ENCODE measurements around the gene CPXM2.

CPXM2 gene

GRCh38 chr10:123903621-123904020, 12.0 kb upstream of the CPXM2 start:
- DNase-seq, result no peak

DNA sequence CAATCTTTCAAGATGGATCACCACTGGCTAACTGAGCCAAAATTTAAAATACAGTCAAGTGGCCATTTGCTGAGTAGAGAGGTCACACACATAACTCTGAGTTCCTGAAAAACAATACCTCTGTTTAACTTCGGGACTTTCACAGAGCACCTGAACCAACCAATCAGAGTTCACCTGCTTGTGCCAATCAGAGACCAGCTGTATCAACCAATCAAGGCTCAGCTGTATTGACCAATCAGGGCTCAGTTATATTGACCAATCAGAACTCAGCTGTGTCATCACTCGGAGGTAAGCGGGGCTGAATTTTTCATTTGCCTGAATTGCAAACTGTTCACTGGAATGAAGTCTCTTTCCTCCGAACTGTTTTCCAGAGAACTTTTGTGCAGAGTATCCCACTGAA, 10.0 kb upstream of the CPXM2 start:
- no peak for DNase-seq

DNA sequence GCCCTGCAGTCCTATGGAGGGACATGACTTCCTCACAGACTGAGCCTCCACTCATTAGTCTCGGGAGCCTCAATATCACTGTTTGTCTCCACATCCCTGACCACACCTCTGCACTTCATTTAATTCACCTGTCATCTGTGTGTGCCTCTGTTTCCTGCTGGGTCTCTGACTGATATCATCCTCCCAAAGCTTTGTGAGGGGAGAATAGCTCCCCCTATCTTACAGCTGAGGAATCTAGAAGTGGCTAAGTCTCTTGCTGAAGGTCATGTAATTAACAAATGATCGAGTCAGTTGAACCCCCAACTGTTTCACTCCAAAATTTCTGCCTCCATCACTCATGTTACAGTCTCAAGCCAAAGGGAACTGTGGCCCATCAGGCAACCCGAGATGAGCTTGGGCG, 5.5 kb upstream of the CPXM2 start:
- DNase-seq, result no peak

DNA sequence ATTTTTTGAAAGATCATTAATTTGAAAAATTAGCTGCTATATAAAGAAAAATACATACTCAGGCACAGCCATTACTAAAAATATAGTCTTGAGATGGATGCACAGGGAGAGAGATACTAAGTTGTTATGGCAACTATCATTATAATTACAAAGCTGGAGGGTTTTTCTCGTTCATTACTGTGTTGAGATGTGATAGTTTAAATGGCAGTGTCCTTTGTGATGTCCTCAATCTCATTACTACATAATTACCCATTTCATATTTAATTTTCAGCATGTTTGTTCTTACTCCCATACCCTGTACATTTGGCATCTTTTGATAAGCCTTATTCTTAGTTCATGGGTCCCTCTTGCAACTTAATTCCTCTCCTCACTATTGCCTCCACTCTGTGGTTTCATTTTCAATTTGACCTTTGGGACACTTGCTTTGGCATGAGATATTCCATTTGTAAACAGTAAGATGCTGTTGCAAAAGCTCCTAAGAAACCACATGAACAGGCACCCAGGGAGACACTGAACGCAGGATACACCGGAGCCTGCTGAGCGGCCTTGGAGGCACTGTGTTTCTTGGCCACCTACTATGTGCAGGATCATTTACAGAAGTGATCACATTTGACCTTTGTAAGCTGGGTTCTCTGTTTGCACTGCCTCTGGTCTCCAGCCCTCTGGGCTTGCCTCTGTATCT, 4.8 kb upstream of the CPXM2 start:
- DNase-seq, result no peak

DNA sequence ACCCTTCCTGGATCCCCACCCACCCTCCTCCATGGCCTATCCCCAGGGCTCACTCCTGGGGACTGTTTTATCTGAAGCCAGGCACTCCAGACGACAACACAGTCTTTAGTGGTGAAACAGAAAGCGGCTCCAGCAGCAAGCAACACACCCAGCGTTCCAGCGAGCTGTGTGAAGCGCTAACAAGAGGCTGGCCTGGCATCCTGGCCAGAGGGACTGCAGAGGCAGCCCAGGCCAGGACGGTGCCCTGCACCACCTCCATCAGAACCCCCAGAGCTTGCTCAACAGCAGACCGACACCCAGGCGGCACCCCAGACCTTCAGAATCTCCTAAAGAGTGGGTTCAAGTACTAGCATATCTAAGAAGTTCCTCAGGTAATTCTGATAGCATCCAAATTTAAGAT, 2.0 kb upstream of the CPXM2 start:
- DNase-seq, result no peak

DNA sequence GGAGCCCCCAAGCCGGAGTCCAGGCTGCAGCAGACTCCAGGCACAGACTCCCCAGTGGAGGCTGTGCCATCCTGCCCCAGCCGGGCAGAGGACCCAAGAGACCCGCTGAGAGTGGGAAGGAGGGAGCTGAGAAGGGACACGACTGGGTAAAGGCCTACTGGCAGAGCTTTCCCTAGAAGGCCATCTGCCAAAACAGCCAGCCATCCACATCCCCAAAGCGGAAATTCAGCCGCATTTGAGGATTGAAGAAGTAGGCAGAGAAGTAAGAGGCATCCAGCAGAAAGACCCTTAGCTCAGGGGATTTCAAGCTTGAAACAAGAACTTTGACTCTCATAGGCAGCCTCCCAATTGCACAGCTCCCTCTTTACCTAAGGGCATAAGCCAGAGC, 857 bp downstream of the CPXM2 start:
- DNase-seq, result no peak

GRCh38 chr10:123890226-123890625, 1.4 kb downstream of the CPXM2 start:
- DNase-seq, result no peak

DNA sequence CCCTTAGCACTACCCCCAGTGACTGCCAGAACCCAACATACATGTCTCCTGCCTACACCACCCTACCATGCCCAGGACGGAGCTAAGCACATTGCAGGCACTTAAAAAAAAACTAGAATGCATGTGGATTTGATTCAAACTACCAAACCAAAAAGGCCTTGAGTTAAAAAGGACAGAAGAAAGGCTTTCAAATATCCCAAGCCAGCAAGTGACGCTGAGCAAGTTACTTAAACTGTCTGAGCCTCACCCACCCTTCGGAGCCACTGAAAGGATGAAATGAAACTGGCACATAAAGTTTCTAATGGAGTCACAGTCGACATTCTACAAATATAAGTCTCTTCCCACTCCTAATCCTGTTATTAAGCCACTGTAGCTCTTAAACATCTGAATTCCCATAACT, 1.8 kb downstream of the CPXM2 start:
- no peak for DNase-seq

DNA sequence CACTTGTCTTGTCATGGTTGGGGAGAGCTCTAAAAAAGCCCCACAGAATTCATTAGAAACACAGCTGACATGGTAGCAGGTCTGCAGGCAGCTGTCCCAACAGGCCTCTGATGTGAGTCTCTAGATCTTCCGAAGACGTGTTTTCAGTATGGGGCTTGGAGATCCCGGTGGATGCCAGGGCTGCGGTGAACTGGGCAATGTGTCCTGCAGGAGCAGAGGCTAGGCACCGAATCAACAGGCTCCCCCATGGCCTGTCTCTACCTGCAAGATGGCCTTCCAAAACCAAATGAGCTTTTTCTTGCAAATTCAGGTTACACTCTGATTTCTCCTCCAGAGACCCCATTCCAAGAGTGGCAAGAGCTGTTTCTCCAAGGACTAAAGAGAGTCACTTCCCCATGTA, 2.9 kb downstream of the CPXM2 start:
- no peak for DNase-seq

GRCh38 chr10:123888256-123888655, 3.4 kb downstream of the CPXM2 start:
- no peak for DNase-seq

- DNase-seq, result no peak
Measured at GRCh38 chr10:123886292-123886691, 5.3 kb downstream of the CPXM2 start.

- no peak for DNase-seq
Measured at GRCh38 chr10:123885406-123886170, 6.0 kb downstream of the CPXM2 start.

GRCh38 chr10:123884907-123885381, 6.7 kb downstream of the CPXM2 start:
- DNase-seq, result no peak

GRCh38 chr10:123884351-123884906, 7.2 kb downstream of the CPXM2 start:
- no peak for DNase-seq

- no peak for DNase-seq
Measured at GRCh38 chr10:123883673-123884320, 7.8 kb downstream of the CPXM2 start.

DNA sequence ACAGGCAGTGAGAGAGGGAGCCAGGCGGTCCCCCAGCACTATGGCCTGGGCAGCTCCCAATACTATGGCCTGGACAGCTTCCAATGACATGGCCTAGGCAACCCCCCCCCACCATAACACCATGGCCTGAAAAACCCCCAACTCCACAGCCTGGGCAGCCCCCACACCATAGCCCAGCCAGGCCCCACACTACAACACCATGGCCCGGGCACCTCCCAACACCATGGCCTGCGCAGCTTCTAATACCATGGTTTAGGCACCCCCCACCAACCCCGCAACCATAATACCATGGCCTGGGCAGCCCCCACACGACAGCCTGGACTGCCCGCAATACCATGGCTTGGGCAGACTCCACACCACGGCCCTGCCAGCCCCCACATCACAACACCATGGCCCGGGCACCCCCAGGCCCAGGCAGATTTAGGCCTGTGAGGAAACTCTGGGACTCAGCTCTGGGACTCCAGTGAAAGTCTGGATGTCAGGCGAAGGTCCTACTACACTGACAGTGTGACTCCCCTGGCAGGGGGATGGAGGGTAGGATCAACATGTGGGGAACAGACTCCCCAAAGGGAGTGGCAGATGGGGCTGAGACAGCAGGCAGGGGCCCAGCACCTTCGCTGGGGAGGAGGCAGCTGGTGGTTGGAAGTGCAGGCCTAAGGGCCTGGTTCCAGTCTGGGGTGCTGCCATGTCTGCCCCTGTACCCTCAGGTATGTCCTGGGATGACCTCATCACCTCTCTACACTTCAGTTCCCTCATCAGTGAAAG, 8.7 kb downstream of the CPXM2 start:
- no peak for DNase-seq

DNA sequence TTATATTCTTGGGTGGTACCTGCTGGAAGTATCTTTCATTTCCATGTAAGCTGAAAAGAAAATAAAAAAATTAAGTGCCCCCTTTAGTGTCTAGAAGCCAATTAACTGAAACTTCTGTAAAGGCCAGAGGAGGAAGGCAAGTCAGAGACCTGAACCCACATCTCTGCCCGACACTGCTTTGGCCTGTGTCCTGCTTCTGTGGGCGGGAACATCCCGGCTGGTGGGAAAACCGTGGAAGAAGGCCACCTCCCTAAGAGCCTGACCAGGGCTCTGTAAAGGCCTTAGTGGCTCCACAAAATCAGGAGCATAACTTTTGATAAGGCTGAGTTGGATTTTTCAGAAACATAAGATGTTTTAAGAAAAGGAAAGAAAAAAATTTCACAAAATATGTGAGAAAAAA, 9.4 kb downstream of the CPXM2 start:
- no peak for DNase-seq

DNA sequence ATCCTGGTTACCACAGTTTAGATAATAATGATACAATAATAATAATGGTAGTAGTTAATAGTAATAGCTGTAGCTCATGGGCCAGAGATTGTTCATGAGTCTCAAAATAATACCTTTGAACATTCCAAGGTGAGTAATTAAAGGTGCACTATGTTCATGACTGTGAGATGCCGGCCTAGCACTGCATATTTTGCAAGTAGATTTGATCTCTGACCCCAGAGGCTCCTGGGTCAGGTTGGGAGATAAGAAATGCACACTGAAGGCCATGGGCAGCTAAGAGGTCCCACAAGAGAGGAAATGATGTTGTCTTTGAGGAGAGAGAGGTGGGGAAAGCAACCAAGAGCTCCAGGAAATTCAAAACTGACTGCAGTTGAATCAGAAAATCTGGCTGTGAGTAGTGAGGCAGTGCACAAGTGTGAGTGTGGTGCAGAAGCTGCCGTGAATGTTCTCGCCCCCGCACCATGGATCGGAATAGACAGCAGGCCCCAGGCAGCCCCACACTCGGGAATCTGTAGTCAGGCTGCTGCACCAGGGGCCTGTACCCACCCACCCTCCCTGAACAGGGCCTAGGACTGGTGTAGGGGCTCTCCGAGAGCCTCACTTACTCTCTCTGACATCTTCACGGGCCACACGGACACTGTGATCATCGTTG, 11.9 kb downstream of the CPXM2 start:
- DNase-seq, result no peak

DNA sequence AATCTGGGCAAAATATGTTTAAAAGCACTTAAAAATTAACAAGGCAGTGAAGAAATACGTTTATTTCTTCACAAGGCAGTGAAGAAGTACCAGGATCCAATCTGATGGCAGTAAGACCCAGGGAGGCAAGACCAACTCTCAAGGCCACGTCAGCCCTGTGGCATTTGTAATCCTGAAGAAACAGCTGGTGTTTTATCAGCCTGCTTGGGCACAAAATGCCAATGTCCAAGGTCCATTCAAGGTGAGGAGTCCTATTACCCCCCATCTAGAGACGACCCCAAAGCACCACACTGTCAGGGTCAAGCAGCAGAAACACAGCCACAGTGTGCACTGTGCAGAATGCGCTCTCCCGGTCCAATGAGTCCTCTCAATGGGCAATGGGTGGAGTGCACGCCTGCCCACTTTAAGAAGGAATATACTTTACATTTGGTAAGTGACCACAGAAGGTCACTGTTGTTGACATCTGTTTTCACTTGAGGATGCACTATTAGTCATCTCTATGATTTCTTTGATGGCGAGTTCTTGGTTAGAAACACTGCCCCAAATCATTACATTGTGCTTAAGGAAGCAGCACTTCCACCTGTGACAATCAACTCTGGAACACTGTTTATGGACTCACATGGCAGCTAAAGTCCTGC, 12.8 kb downstream of the CPXM2 start:
- no peak for DNase-seq

DNA sequence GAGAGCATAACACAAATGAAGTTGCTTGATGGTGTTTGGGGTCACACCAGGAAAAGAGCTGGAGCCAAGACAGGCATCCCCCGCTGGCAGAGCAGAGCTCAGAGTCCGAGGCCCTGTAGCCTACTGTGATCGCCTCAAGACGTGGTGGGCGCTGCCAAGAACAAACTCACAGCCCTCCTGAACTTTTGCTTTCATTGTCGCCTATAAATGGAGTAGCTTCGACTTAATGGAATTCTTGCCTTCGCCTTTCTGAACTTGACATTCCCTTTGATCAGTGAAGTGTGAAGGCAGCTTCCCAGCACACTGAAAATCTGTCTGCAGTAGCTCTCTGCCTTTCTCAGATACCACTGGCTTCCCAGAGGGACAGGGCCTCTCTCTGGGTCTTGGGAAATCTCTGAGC, 21.3 kb downstream of the CPXM2 start:
- no peak for DNase-seq

- no peak for DNase-seq
Measured at GRCh38 chr10:123869020-123869414, 22.6 kb downstream of the CPXM2 start.

Measured in inflammatory macrophage (primary cell).